HG03457 (cell line): Measurements from ENCODE around the gene KRTAP13-1.

Experiments used
- ATAC-seq: cut with Tn5 transposase; IDR thresholded peaks from one replicate; pipeline ENCODE4 v1.9.1; 2021; ENCODE audit warnings: moderate number of reproducible peaks; ENCODE audit not compliant: unreplicated experiment

KRTAP13-1 gene

GRCh38 chr21:30395731-30396130 lies at the start of gene KRTAP13-1:
KRTAP13-1 (plus strand) TSS chr21:30396031; CDS start chr21:30396087, 56 bp downstream.
- ATAC-seq: no peak

- ATAC-seq: no peak
Observed at GRCh38 chr21:30348506-30348905, 47.3 kb upstream of the KRTAP13-1 start, which contains the start of gene KRTAP23-1. KRTAP23-1 (minus strand) TSS chr21:30348606; CDS start chr21:30348606, 0 bp downstream.

GRCh38 chr21:30349572-30349971 lies 46.3 kb upstream of the KRTAP13-1 start:
- no peak for ATAC-seq

GRCh38 chr21:30351534-30351933 lies 44.3 kb upstream of the KRTAP13-1 start:
- no peak for ATAC-seq

- no peak for ATAC-seq
Observed at GRCh38 chr21:30354308-30355005, 41.4 kb upstream of the KRTAP13-1 start.

GRCh38 chr21:30355906-30356305 lies 39.9 kb upstream of the KRTAP13-1 start:
- ATAC-seq: no peak

- ATAC-seq: no peak
Observed at GRCh38 chr21:30372139-30372770, 23.6 kb upstream of the KRTAP13-1 start, which contains the start of gene KRTAP13-2. KRTAP13-2 (minus strand) TSS chr21:30372271; CDS start chr21:30372213, 58 bp downstream.

- ATAC-seq: no peak
Observed at GRCh38 chr21:30382201-30382600, 13.6 kb upstream of the KRTAP13-1 start.

GRCh38 chr21:30391492-30392025 lies 4.3 kb upstream of the KRTAP13-1 start:
- no peak for ATAC-seq

GRCh38 chr21:30408782-30409494 lies 13.1 kb downstream of the KRTAP13-1 start:
- no peak for ATAC-seq

GRCh38 chr21:30415993-30416392 lies 20.2 kb downstream of the KRTAP13-1 start:
- no peak for ATAC-seq

GRCh38 chr21:30425826-30426225 lies 30.0 kb downstream of the KRTAP13-1 start, which contains the start of gene KRTAP13-3:
KRTAP13-3 (minus strand) TSS chr21:30425926; CDS start chr21:30425912, 14 bp downstream.
- ATAC-seq: no peak

GRCh38 chr21:30426731-30427130 lies 30.9 kb downstream of the KRTAP13-1 start:
- no peak for ATAC-seq

- ATAC-seq: no peak
Observed at GRCh38 chr21:30430170-30430655, 34.4 kb downstream of the KRTAP13-1 start, which contains the start of gene KRTAP13-4. KRTAP13-4 (plus strand) TSS chr21:30430220; CDS start chr21:30430276, 56 bp downstream.

- no peak for ATAC-seq
Observed at GRCh38 chr21:30434033-30434631, 38.3 kb downstream of the KRTAP13-1 start.

GRCh38 chr21:30437010-30437565 lies 41.3 kb downstream of the KRTAP13-1 start:
- ATAC-seq: no peak

GRCh38 chr21:30439975-30440374 lies 44.1 kb downstream of the KRTAP13-1 start, which contains the start of gene KRTAP15-1:
KRTAP15-1 (plus strand) TSS chr21:30440275; CDS start chr21:30440328, 53 bp downstream.
- no peak for ATAC-seq

- ATAC-seq: no peak
Observed at GRCh38 chr21:30443226-30443625, 47.4 kb downstream of the KRTAP13-1 start.

- no peak for ATAC-seq
Observed at GRCh38 chr21:30444204-30444603, 48.4 kb downstream of the KRTAP13-1 start.
